Frontal cortex (tissue), 4 donors: ENCODE measurements around the gene TNRC18. TPM values are rescaled to one million over a fixed set of nuclear protein-coding genes. Genes with fewer than 3 reads are reported as not detected.

Experiments used
- DNase-seq, 2 donors: peaks; one replicate each; pipeline ENCODE4 v3.0.0; 2012; ENCODE audit warnings: low spot score in 2 of 2
- FAIRE-seq: peaks from 2 replicates; lab custom pipeline; 2012; peaks lifted over from hg19 to GRCh38; lab: Jason Lieb, UNC
- total RNA-seq: library from RNA; depleted of rRNA; stranded (reverse); fragments of >200 nt; gene quantifications from one replicate; pipeline ENCODE4 v1.2.3, GENCODE V29; 2014
- donor health status: control.
- donor health status: control.
- donor health status: control.

TNRC18 gene
- total RNA-seq, 1 donor from 2014 or later = 40.8 TPM

GRCh38 chr7:5429857-5430611 lies 6.4 kb upstream of the TNRC18 start:
- DNase-seq (no peak), FAIRE-seq (no peak)

GRCh38 chr7:5429253-5429856 lies 5.7 kb upstream of the TNRC18 start:
- no peak for DNase-seq
- no peak for FAIRE-seq

GRCh38 chr7:5428478-5429252 lies 5.0 kb upstream of the TNRC18 start:
- DNase-seq = no peak
- FAIRE-seq = no peak

GRCh38 chr7:5426226-5426475 lies 2.5 kb upstream of the TNRC18 start:
- FAIRE-seq (no peak), DNase-seq (no peak)

GRCh38 chr7:5425507-5426225 lies 2.0 kb upstream of the TNRC18 start:
- no peak for FAIRE-seq

GRCh38 chr7:5424749-5425506 lies 1.3 kb upstream of the TNRC18 start:
- DNase-seq (peak in 1 of 2 donors; percentile 48), FAIRE-seq (no peak)

More at GRCh38 chr7:5425507-5426225, 2.0 kb upstream of the TNRC18 start:
- peak in 1 of 2 donors; percentile 71 for DNase-seq

- no peak for FAIRE-seq
- peak in 1 of 2 donors; percentile 92 for DNase-seq
Observed at GRCh38 chr7:5423976-5424748, 528 bp upstream of the TNRC18 start.

GRCh38 chr7:5422396-5423305 lies 983 bp downstream of the TNRC18 start:
- DNase-seq (peak in 1 of 2 donors; percentile 48), FAIRE-seq (no peak)

GRCh38 chr7:5421714-5422395 lies 1.8 kb downstream of the TNRC18 start:
- FAIRE-seq = no peak
- peak in 1 of 2 donors; percentile 50 for DNase-seq

GRCh38 chr7:5420881-5421713 lies 2.5 kb downstream of the TNRC18 start:
- DNase-seq = peak in 1 of 2 donors; percentile 46
- no peak for FAIRE-seq

GRCh38 chr7:5420067-5420880 lies 3.4 kb downstream of the TNRC18 start:
- FAIRE-seq (no peak), DNase-seq (no peak)

- FAIRE-seq (no peak), DNase-seq (peak in 1 of 2 donors; percentile 64)
Observed at GRCh38 chr7:5419539-5420066, 4.0 kb downstream of the TNRC18 start.

GRCh38 chr7:5418285-5418582 lies 5.4 kb downstream of the TNRC18 start:
- FAIRE-seq (no peak), DNase-seq (no peak)

- FAIRE-seq = no peak
Observed at GRCh38 chr7:5417106-5418071, 6.2 kb downstream of the TNRC18 start.

More at GRCh38 chr7:5417106-5418071, 6.2 kb downstream of the TNRC18 start:
- no peak for DNase-seq
